Sigmoid colon (tissue), 7 donors: Measurements from ENCODE around the gene HMGB2. TPM values are rescaled to one million over a fixed set of nuclear protein-coding genes. Genes with fewer than 3 reads are reported as not detected.
A peak's percentile ranks its signal among the peaks of the same experiment; 100 is the strongest.

Source experiments
- DNase-seq: peaks from one replicate; pipeline ENCODE4 v3.0.0-alpha.2; 2019
- H3K27ac ChIP-seq, 4 donors: fragments of 200-600 bp; sonication (generic); one replicate each; pipeline ENCODE4 v1.5.1; 2016 to 2019; ENCODE audit warnings: mild to moderate bottlenecking in 1 of 4
- H3K27me3 ChIP-seq, 3 donors: fragments of 200-600 bp; sonication (generic); one replicate each; pipeline ENCODE4 v1.5.1; 2019; ENCODE audit warnings: mild to moderate bottlenecking in 1 of 3
- H3K36me3 ChIP-seq, 4 donors: fragments of 200-600 bp; sonication (generic); one replicate each; pipeline ENCODE4 v1.5.1; 2016 to 2019
- H3K4me1 ChIP-seq, 4 donors: fragments of 200-600 bp; sonication (generic); one replicate each; pipeline ENCODE4 v1.5.1; 2017 to 2019
- H3K4me3 ChIP-seq, 4 donors: fragments of 200-600 bp; sonication (generic); one replicate each; pipeline ENCODE4 v1.5.1; 2017 to 2019; ENCODE audit warnings: mild to moderate bottlenecking in 2 of 4, moderate library complexity in 1 of 4
- H3K9me3 ChIP-seq, 4 donors: fragments of 200-600 bp in 3 of 4; sonication (generic) in 3 of 4; one replicate each; pipeline versions ENCODE4 v1.5.1 to v1.6.1; 2013 to 2019
- EP300 ChIP-seq, 4 donors: sonication (generic); formaldehyde crosslinking; IDR thresholded peaks; one replicate each; pipeline ENCODE4 v1.6.1; 2017; ENCODE audit warnings: antibody characterized with exemption in 4 of 4
- POLR2A ChIP-seq, 2 donors: fragments of 450-650 bp; IDR thresholded peaks; one replicate each; pipeline ENCODE4 v1.6.1; 2016; ENCODE audit warnings: antibody characterized with exemption in 2 of 2, mild to moderate bottlenecking in 2 of 2, moderate library complexity in 2 of 2
- POLR2AphosphoS5 ChIP-seq, 4 donors: sonication (generic); formaldehyde crosslinking; IDR thresholded peaks; one replicate each; pipeline ENCODE4 v1.6.1; 2017; ENCODE audit warnings: antibody characterized with exemption in 4 of 4
- WGBS, 2 donors: extraction: QIAGEN DNeasy Blood & Tissue Kit; methylation state at CpG; one replicate each; pipeline ENCODE4 v1.1.7; 2013; 5-methylcytosine and 5-hydroxymethylcytosine counted together
- intact Hi-C: fragments of 100-400 bp; cut with DNase I; formaldehyde crosslinking; loops from one replicate; pipeline ENCODE4 v1.15.1; 2023
- polyA plus RNA-seq, 3 donors: library from polyadenylated mRNA; stranded (reverse); fragments of 200-250 nt; gene quantifications; one replicate each; pipeline ENCODE4 v1.2.3, GENCODE V29; 2013
- total RNA-seq, 4 donors: library from RNA; depleted of rRNA; stranded (reverse); fragments of >200 nt; gene quantifications; one replicate each; pipeline ENCODE4 v1.1.0, GENCODE V29; 2016
- TF ChIP-seq, protein P1 (sequence below), 4 experiments: fragments of 450-650 bp in 3 of 4; fragments of 200-600 bp in 1 of 4; IDR thresholded peaks; one replicate each; pipeline ENCODE4 v1.5.1; 2016 to 2019; ENCODE audit warnings: antibody characterized with exemption in 4 of 4, mild to moderate bottlenecking in 3 of 4, moderate library complexity in 2 of 4
- donor health status: healthy with polysubstance abuse.
- donor health status: Bipolar disorder and iron deficiency.
- donor health status: healthy.

HMGB2 gene
- total and polyA plus RNA-seq, 7 donors, result 45.1 to 255 (median 74.7) TPM

GRCh38 chr4:173367946-173368345 lies 33.8 kb upstream of the HMGB2 start:
- TF ChIP-seq EP300 (IDR thresholded peaks at IDR 0.05) (no peak), POLR2AphosphoS5 (IDR thresholded peaks at IDR 0.05) (no peak), POLR2A (IDR thresholded peaks at IDR 0.05) (no peak)
- TF ChIP-seq, protein P1, sequence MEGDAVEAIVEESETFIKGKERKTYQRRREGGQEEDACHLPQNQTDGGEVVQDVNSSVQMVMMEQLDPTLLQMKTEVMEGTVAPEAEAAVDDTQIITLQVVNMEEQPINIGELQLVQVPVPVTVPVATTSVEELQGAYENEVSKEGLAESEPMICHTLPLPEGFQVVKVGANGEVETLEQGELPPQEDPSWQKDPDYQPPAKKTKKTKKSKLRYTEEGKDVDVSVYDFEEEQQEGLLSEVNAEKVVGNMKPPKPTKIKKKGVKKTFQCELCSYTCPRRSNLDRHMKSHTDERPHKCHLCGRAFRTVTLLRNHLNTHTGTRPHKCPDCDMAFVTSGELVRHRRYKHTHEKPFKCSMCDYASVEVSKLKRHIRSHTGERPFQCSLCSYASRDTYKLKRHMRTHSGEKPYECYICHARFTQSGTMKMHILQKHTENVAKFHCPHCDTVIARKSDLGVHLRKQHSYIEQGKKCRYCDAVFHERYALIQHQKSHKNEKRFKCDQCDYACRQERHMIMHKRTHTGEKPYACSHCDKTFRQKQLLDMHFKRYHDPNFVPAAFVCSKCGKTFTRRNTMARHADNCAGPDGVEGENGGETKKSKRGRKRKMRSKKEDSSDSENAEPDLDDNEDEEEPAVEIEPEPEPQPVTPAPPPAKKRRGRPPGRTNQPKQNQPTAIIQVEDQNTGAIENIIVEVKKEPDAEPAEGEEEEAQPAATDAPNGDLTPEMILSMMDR (IDR thresholded peaks at IDR 0.05), result no peak
- Histone ChIP-seq H3K4me1 (peaks cover 0 to 26% (median 18%) of the 10 kb centered on the region in 4 donors), H3K36me3 (no peaks in the 10 kb centered on the region), H3K27ac (peak overlapping the region; percentile 94 to 98 (median 97)), H3K27me3 (no peaks in the 10 kb centered on the region), H3K9me3 (no peaks in the 10 kb centered on the region), H3K4me3 (peak overlapping the region in 3 of 4 donors; percentile 5 to 90 (median 6))
- no peak for DNase-seq
- intact Hi-C loops, result no loop called here
- WGBS, 2 donors, result 73 to 76% methylated on average over 4 of the region's 4 CpGs

DNA sequence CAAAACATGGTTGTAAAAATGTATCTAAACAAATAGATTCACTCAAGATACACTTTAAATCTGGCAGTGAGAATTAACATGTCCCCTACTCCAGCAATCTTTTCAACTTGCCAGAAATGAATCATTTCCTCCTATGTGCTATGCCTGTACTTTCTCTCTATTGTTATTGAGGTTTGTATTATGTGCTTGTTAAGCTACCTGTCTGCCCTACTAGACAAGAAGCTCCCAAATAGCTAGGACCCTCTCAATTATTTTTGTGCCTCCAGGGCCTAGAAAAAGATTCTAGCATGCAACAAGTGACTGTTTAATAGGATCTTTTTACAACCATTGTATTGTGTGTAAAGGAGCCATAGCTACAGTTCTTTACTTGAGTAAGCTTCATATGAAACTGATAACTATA lies 33.1 kb upstream of the HMGB2 start:
- intact Hi-C loops, result no loop called here
- Histone ChIP-seq H3K4me1 (peaks cover 0 to 24% (median 17%) of the 10 kb centered on the region in 4 donors), H3K4me3 (no peak overlapping the region), H3K36me3 (no peaks in the 10 kb centered on the region), H3K27me3 (no peaks in the 10 kb centered on the region), H3K9me3 (no peaks in the 10 kb centered on the region), H3K27ac (peak overlapping the region in 3 of 4 donors; percentile 94 to 98 (median 97))
- no peak for TF ChIP-seq POLR2AphosphoS5 (IDR thresholded peaks at IDR 0.05)
- TF ChIP-seq, protein P1 (IDR thresholded peaks at IDR 0.05), result no peak
- TF ChIP-seq POLR2A (IDR thresholded peaks at IDR 0.05), result no peak
- TF ChIP-seq EP300 (IDR thresholded peaks at IDR 0.05), result no peak
- no peak for DNase-seq

DNA sequence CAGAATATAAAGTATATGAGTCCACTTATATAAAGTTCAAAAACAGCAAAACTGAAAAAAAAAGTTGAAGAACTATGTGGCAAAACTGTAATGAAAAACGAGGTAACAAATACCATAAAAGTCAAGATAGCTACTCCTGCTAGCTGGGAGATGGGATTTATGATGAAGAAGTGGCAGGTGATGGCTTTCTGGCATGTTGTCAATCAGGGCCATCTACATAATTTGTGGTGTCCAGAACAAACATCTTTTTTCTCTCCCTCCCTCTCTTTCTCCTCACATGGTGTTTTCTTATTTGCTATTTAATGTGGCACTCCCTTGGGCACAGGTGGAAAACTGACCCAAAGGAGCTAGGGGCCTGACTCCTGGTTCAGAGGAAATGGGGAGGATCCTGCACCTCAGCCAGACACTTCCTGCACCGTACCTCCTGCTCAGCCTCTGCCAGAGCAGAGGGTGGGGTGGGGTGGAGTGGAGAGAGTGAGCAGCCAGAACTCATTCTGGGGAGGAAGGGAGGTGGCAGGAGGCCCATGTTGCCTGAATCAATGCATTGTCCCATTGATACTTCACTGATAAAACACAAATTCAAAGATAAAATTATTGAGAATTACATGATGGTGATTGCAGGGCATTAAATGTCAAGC lies 31.3 kb upstream of the HMGB2 start:
- H3K4me1 ChIP-seq, result peaks cover 0 to 24% (median 17%) of the 10 kb centered on the region in 4 donors
- H3K27ac ChIP-seq, result peak overlapping the region in 1 of 4 donors; percentile 20
- no peaks in the 10 kb centered on the region for H3K9me3 ChIP-seq
- TF ChIP-seq POLR2AphosphoS5 (IDR thresholded peaks at IDR 0.05) (no peak), POLR2A (IDR thresholded peaks at IDR 0.05) (no peak), EP300 (IDR thresholded peaks at IDR 0.05) (no peak)
- H3K4me3 ChIP-seq, result no peak overlapping the region
- no peaks in the 10 kb centered on the region for H3K36me3 ChIP-seq
- H3K27me3 ChIP-seq, result no peaks in the 10 kb centered on the region
- 9 to 31% methylated on average over 2 of the region's 2 CpGs for WGBS, 2 donors
- intact Hi-C loops, result no loop called here
- DNase-seq, result peak; percentile 49

GRCh38 chr4:173362666-173363065 lies 28.5 kb upstream of the HMGB2 start:
- H3K4me1 ChIP-seq, result peaks cover 0 to 9% (median 6%) of the 10 kb centered on the region in 4 donors
- DNase-seq, result no peak
- WGBS, 2 donors, result 76 to 90% methylated on average over 3 of the region's 3 CpGs
- H3K27ac ChIP-seq, result no peak overlapping the region
- H3K4me3 ChIP-seq, result no peak overlapping the region
- no peaks in the 10 kb centered on the region for H3K27me3 ChIP-seq
- TF ChIP-seq, protein P1 (IDR thresholded peaks at IDR 0.05), result no peak
- no peak for TF ChIP-seq EP300 (IDR thresholded peaks at IDR 0.05)
- peaks cover 0 to 3% (median 0%) of the 10 kb centered on the region in 4 donors for H3K9me3 ChIP-seq
- intact Hi-C loops, result no loop called here
- H3K36me3 ChIP-seq, result no peaks in the 10 kb centered on the region

GRCh38 chr4:173360587-173361221 lies 26.5 kb upstream of the HMGB2 start:
- H3K27me3 ChIP-seq, result no peaks in the 10 kb centered on the region
- DNase-seq, result no peak
- H3K4me3 ChIP-seq, result no peak overlapping the region
- no peak overlapping the region for H3K27ac ChIP-seq
- intact Hi-C loops, result no loop called here
- H3K36me3 ChIP-seq, result no peaks in the 10 kb centered on the region
- H3K4me1 ChIP-seq, result no peaks in the 10 kb centered on the region
- TF ChIP-seq, protein P1 (IDR thresholded peaks at IDR 0.05), result peak in 2 of 4 experiments; percentile 14 to 25
- no peak for TF ChIP-seq POLR2AphosphoS5 (IDR thresholded peaks at IDR 0.05)
- peaks cover 0 to 3% (median 0%) of the 10 kb centered on the region in 4 donors for H3K9me3 ChIP-seq
- WGBS, 2 donors, result 50 to 62% methylated on average over 5 of the region's 5 CpGs
